ENCODE data around the gene PPP1R1A.

Gene PPP1R1A

GRCh38 chr12:54593135-54593534 is 4.7 kb upstream of the PPP1R1A start:
- 0 out of 2 replicates have a peak, but pooled peaks cover 3% of the 10 kb centered on the region for H3K4me1 ChIP-seq (ENCODE audit: insufficient read depth, low read length)
- TF ChIP-seq CTCF (IDR thresholded peaks at IDR 0.05; ENCODE audit: borderline replicate concordance, extremely low read depth, low read length, poor library complexity, severe bottlenecking) (no peak), EZH2 (IDR thresholded peaks at IDR 0.05; ENCODE audit: borderline replicate concordance, low read depth, low read length, severe bottlenecking) (no peak)
- no peaks in the 10 kb centered on the region for H4K20me1 ChIP-seq (ENCODE audit: insufficient read depth, low read length)
- H3K9ac ChIP-seq (ENCODE audit: low read depth, low read length): no peak overlapping the region
- H2AFZ ChIP-seq (ENCODE audit: low read depth, low read length): no peak overlapping the region
- no peak overlapping the region for H3K4me2 ChIP-seq (ENCODE audit: insufficient read depth, low read length)
- ATAC-seq (ENCODE audit: insufficient read depth, low read depth) (no peak), DNase-seq (no peak)
- H3K27ac ChIP-seq (ENCODE audit: low read length): no peak overlapping the region
- no peaks in the 10 kb centered on the region for H3K9me3 ChIP-seq (ENCODE audit: insufficient read depth, low read length, severe bottlenecking)
- no peaks in the 10 kb centered on the region for H3K36me3 ChIP-seq (ENCODE audit: insufficient read depth, low read length)
- no peaks in the 10 kb centered on the region for H3K79me2 ChIP-seq (ENCODE audit: insufficient read depth, low read length)
- H3K27me3 ChIP-seq (ENCODE audit: insufficient read depth, low read length, poor library complexity): peaks cover 27% of the 10 kb centered on the region
- no peak overlapping the region for H3K4me3 ChIP-seq (ENCODE audit: low read depth in 1 of 2, low read length in 2 of 2)

GRCh38 chr12:54592316-54592715 is 3.9 kb upstream of the PPP1R1A start:
- H3K27me3 ChIP-seq (ENCODE audit: insufficient read depth, low read length, poor library complexity): peaks cover 27% of the 10 kb centered on the region

GRCh38 chr12:54590978-54591591 is 2.6 kb upstream of the PPP1R1A start:
- Histone ChIP-seq H3K9ac (ENCODE audit: low read depth, low read length) (no peak overlapping the region), H3K4me2 (ENCODE audit: insufficient read depth, low read length) (no peak overlapping the region), H3K27ac (ENCODE audit: low read length) (no peak overlapping the region), H3K9me3 (ENCODE audit: insufficient read depth, low read length, severe bottlenecking) (no peaks in the 10 kb centered on the region), H3K79me2 (ENCODE audit: insufficient read depth, low read length) (no peaks in the 10 kb centered on the region), H2AFZ (ENCODE audit: low read depth, low read length) (no peak overlapping the region), H4K20me1 (ENCODE audit: insufficient read depth, low read length) (no peaks in the 10 kb centered on the region), H3K36me3 (ENCODE audit: insufficient read depth, low read length) (no peaks in the 10 kb centered on the region), H3K4me3 (ENCODE audit: low read depth in 1 of 2, low read length in 2 of 2) (no peak overlapping the region), H3K27me3 (ENCODE audit: insufficient read depth, low read length, poor library complexity) (peaks cover 29% of the 10 kb centered on the region), H3K4me1 (ENCODE audit: insufficient read depth, low read length) (no peaks in the 10 kb centered on the region)
- TF ChIP-seq EZH2 (IDR thresholded peaks at IDR 0.05; ENCODE audit: borderline replicate concordance, low read depth, low read length, severe bottlenecking) (no peak), CTCF (IDR thresholded peaks at IDR 0.05; ENCODE audit: borderline replicate concordance, extremely low read depth, low read length, poor library complexity, severe bottlenecking) (no peak)
- DNase-seq: no peak
- ATAC-seq (ENCODE audit: insufficient read depth, low read depth): no peak; the same call in 2 of the 3 replicates

More at GRCh38 chr12:54592316-54592715, 3.9 kb upstream of the PPP1R1A start:
- ATAC-seq (ENCODE audit: insufficient read depth, low read depth) (no peak), DNase-seq (no peak)
- Histone ChIP-seq H3K27ac (ENCODE audit: low read length) (no peak overlapping the region), H3K79me2 (ENCODE audit: insufficient read depth, low read length) (no peaks in the 10 kb centered on the region), H2AFZ (ENCODE audit: low read depth, low read length) (no peak overlapping the region; the same call in 1 of the 2 replicates), H3K36me3 (ENCODE audit: insufficient read depth, low read length) (no peaks in the 10 kb centered on the region), H3K4me1 (ENCODE audit: insufficient read depth, low read length) (0 out of 2 replicates have a peak, but pooled peaks cover 3% of the 10 kb centered on the region), H4K20me1 (ENCODE audit: insufficient read depth, low read length) (no peaks in the 10 kb centered on the region), H3K9ac (ENCODE audit: low read depth, low read length) (no peak overlapping the region), H3K4me2 (ENCODE audit: insufficient read depth, low read length) (no peak overlapping the region), H3K4me3 (ENCODE audit: low read depth in 1 of 2, low read length in 2 of 2) (no peak overlapping the region), H3K9me3 (ENCODE audit: insufficient read depth, low read length, severe bottlenecking) (no peaks in the 10 kb centered on the region)
- TF ChIP-seq EZH2 (IDR thresholded peaks at IDR 0.05; ENCODE audit: borderline replicate concordance, low read depth, low read length, severe bottlenecking) (no peak), CTCF (IDR thresholded peaks at IDR 0.05; ENCODE audit: borderline replicate concordance, extremely low read depth, low read length, poor library complexity, severe bottlenecking) (no peak)

Measured in DND-41 (cell line).